ENCODE results near the gene RPS3.

RPS3 gene

GRCh38 chr11:75399344-75400145 is at the start of gene RPS3:
Gene RPS3, plus strand, starts transcription at chr11:75399518. Its CDS starts 30 bp downstream, at chr11:75399548.
- Histone ChIP-seq H3K36me3 (ENCODE audit: control insufficient read depth, insufficient read depth, low read length) (peaks cover 28% of the 10 kb centered on the region), H3K27me3 (replicated peaks; ENCODE audit: control insufficient read depth, insufficient read depth, low read length) (no peaks in the 10 kb centered on the region), H3K4me3 (replicated peaks; ENCODE audit: low read depth, low read length) (peak within 1 kb of the TSS; percentile 85)
- peak; percentile 92 for DNase-seq (ENCODE audit: extremely low read depth, insufficient read length)
- TF ChIP-seq CTCF (IDR thresholded peaks at IDR 0.05; ENCODE audit: insufficient read depth, low read length, poor library complexity, severe bottlenecking) = peak; percentile 24

GRCh38 chr11:75349521-75350116 is 49.7 kb upstream of the RPS3 start:
- no peaks in the 10 kb centered on the region; the same call in 1 of the 2 replicates for H3K27me3 ChIP-seq (replicated peaks; ENCODE audit: control insufficient read depth, insufficient read depth, low read length)
- H3K4me3 ChIP-seq (replicated peaks; ENCODE audit: low read depth, low read length) = no peak overlapping the region
- H3K36me3 ChIP-seq (ENCODE audit: control insufficient read depth, insufficient read depth, low read length) = no peaks in the 10 kb centered on the region
- no peak for DNase-seq (ENCODE audit: extremely low read depth, insufficient read length)
- TF ChIP-seq CTCF (IDR thresholded peaks at IDR 0.05; ENCODE audit: insufficient read depth, low read length, poor library complexity, severe bottlenecking) = no peak

GRCh38 chr11:75350122-75350742 is 49.1 kb upstream of the RPS3 start:
- H3K4me3 ChIP-seq (replicated peaks; ENCODE audit: low read depth, low read length) = no peak overlapping the region
- no peaks in the 10 kb centered on the region; the same call in 1 of the 2 replicates for H3K27me3 ChIP-seq (replicated peaks; ENCODE audit: control insufficient read depth, insufficient read depth, low read length)

GRCh38 chr11:75350743-75351540 is 48.4 kb upstream of the RPS3 start:
- peak; percentile 3 for TF ChIP-seq CTCF (IDR thresholded peaks at IDR 0.05; ENCODE audit: insufficient read depth, low read length, poor library complexity, severe bottlenecking)
- H3K36me3 ChIP-seq (ENCODE audit: control insufficient read depth, insufficient read depth, low read length) = no peaks in the 10 kb centered on the region
- no peaks in the 10 kb centered on the region; the same call in 1 of the 2 replicates for H3K27me3 ChIP-seq (replicated peaks; ENCODE audit: control insufficient read depth, insufficient read depth, low read length)
- peak overlapping the region; percentile 54 for H3K4me3 ChIP-seq (replicated peaks; ENCODE audit: low read depth, low read length)
- no peak for DNase-seq (ENCODE audit: extremely low read depth, insufficient read length)

More at GRCh38 chr11:75350122-75350742, 49.1 kb upstream of the RPS3 start:
- no peak for DNase-seq (ENCODE audit: extremely low read depth, insufficient read length)
- no peaks in the 10 kb centered on the region for H3K36me3 ChIP-seq (ENCODE audit: control insufficient read depth, insufficient read depth, low read length)
- TF ChIP-seq CTCF (IDR thresholded peaks at IDR 0.05; ENCODE audit: insufficient read depth, low read length, poor library complexity, severe bottlenecking) = no peak

GRCh38 chr11:75351541-75351790 is 47.9 kb upstream of the RPS3 start, which contains the start of gene ARRB1:
Gene ARRB1, minus strand, starts transcription at chr11:75351661. Its CDS starts 54 bp downstream, at chr11:75351607.
- DNase-seq (ENCODE audit: extremely low read depth, insufficient read length) = no peak
- Histone ChIP-seq H3K4me3 (replicated peaks; ENCODE audit: low read depth, low read length) (peak within 1 kb of the TSS; percentile 64), H3K36me3 (ENCODE audit: control insufficient read depth, insufficient read depth, low read length) (no peaks in the 10 kb centered on the region), H3K27me3 (replicated peaks; ENCODE audit: control insufficient read depth, insufficient read depth, low read length) (no peaks in the 10 kb centered on the region; the same call in 1 of the 2 replicates)
- TF ChIP-seq CTCF (IDR thresholded peaks at IDR 0.05; ENCODE audit: insufficient read depth, low read length, poor library complexity, severe bottlenecking) = no peak
